Measurements from ENCODE around the gene HDAC4.

DNA sequence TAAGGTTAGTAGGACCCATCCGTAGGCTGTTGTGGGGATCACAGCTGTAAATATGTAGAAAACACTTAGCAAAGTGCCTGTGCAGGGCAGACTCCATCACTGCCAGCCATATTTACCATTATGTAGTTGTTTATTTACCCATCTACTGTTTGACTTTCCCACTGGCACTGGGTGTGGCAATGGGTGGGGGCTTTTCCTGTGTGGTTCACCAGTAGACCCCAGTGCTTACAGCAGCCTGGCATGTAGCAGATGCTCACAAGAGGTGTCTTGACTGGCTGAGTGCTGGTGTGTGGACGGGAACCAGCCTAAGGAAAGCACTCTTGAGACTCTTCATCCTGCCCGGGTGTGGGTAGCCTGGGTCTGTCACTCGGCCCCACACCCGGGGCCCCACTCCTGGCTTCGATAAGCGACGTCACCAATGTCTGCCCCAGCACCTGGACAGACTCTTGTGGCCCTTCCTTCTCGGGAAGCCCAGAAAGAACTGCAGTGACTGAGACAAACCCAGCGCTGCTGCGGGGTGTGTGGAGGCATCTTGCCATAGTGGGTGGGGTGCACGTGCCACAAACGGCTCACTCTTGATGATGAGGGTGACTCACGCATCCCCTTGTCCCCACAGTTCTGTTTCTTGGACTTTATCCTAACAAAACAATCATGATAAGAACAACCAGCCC is 78.3 kb downstream of the HDAC4 start:
- TF ChIP-seq POLR2A (IDR thresholded peaks at IDR 0.05): no peak
- TF ChIP-seq, protein P1, sequence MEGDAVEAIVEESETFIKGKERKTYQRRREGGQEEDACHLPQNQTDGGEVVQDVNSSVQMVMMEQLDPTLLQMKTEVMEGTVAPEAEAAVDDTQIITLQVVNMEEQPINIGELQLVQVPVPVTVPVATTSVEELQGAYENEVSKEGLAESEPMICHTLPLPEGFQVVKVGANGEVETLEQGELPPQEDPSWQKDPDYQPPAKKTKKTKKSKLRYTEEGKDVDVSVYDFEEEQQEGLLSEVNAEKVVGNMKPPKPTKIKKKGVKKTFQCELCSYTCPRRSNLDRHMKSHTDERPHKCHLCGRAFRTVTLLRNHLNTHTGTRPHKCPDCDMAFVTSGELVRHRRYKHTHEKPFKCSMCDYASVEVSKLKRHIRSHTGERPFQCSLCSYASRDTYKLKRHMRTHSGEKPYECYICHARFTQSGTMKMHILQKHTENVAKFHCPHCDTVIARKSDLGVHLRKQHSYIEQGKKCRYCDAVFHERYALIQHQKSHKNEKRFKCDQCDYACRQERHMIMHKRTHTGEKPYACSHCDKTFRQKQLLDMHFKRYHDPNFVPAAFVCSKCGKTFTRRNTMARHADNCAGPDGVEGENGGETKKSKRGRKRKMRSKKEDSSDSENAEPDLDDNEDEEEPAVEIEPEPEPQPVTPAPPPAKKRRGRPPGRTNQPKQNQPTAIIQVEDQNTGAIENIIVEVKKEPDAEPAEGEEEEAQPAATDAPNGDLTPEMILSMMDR (IDR thresholded peaks at IDR 0.05): no peak
